HepG2 (cell line): ENCODE data around the gene PLOD3. TPM values are rescaled to one million over a fixed set of nuclear protein-coding genes. Genes with fewer than 3 reads are reported as not detected.

Experiments
- EHMT2 ChIP-seq: fragments of 200-600 bp; sonication (generic); IDR thresholded peaks from 2 replicates; pipeline ENCODE4 v1.7.0; 2017; ENCODE audit warnings: antibody characterized with exemption, low read depth, low read length, borderline replicate concordance
- FOSL2 ChIP-seq: sonication (generic); formaldehyde crosslinking; IDR thresholded peaks from 2 replicates; pipeline ENCODE4 v1.4.0; 2020; ENCODE audit warnings: missing genetic modification reagents
- NONO ChIP-seq, 2 experiments: fragments of 450-650 bp in 1 of 2; sonication (generic) in 1 of 2; formaldehyde crosslinking in 1 of 2; IDR thresholded peaks in 1 of 2; conservative IDR thresholded peaks in 1 of 2; 2 replicates each; pipeline versions ENCODE4 v1.6.1 to v1.8.0; 2017 to 2022; ENCODE audit warnings: mild to moderate bottlenecking in 1 of 2, missing genetic modification reagents in 1 of 2, moderate library complexity in 1 of 2
- POLR2G ChIP-seq: fragments of 200-400 bp; formaldehyde crosslinking; IDR thresholded peaks from 2 replicates; pipeline ENCODE4 v1.6.1; 2018; ENCODE audit warnings: mild to moderate bottlenecking, low read depth, low read length, moderate library complexity
- RAD21 ChIP-seq: fragments of 450-650 bp; formaldehyde crosslinking; IDR thresholded peaks from 2 replicates; pipeline ENCODE4 v1.5.0; 2020; ENCODE audit warnings: mild to moderate bottlenecking
- SALL1 ChIP-seq: sonication (generic); formaldehyde crosslinking; IDR thresholded peaks from 2 replicates; pipeline ENCODE4 v1.8.0; 2022; ENCODE audit warnings: mild to moderate bottlenecking, missing genetic modification reagents
- SIN3A ChIP-seq: IDR thresholded peaks from 2 replicates; pipeline ENCODE4 v1.6.1; 2011; ENCODE audit warnings: low read depth, mild to moderate bottlenecking, control low read depth, low read length, borderline replicate concordance
- SRSF1 ChIP-seq: fragments of 200-400 bp; formaldehyde crosslinking; optimal IDR thresholded peaks from 2 replicates; pipeline ENCODE3; 2017; ENCODE audit warnings: mild to moderate bottlenecking, low read depth, low read length, moderate library complexity
- TBX2 ChIP-seq: sonication (generic); formaldehyde crosslinking; IDR thresholded peaks from 2 replicates; pipeline ENCODE4 v1.5.0; 2020; ENCODE audit warnings: missing genetic modification reagents, mild to moderate bottlenecking, borderline replicate concordance
- ZBTB38 ChIP-seq: sonication (generic); formaldehyde crosslinking; IDR thresholded peaks from 2 replicates; pipeline ENCODE4 v1.5.1; 2020; ENCODE audit warnings: mild to moderate bottlenecking, missing genetic modification reagents
- ZC3H13 ChIP-seq: sonication (generic); formaldehyde crosslinking; IDR thresholded peaks from 2 replicates; pipeline ENCODE4 v1.8.1; 2023; ENCODE audit warnings: mild to moderate bottlenecking, missing genetic modification reagents, moderate library complexity
- ZFP90 ChIP-seq: sonication (generic); formaldehyde crosslinking; IDR thresholded peaks from 2 replicates; pipeline ENCODE4 v1.8.0; 2022; ENCODE audit warnings: missing genetic modification reagents, mild to moderate bottlenecking, inconsistent platforms, borderline replicate concordance
- ZNF44 ChIP-seq: sonication (generic); formaldehyde crosslinking; IDR thresholded peaks from 2 replicates; pipeline ENCODE4 v1.5.1; 2020; ENCODE audit warnings: mild to moderate bottlenecking, missing genetic modification reagents
- ZNF570 ChIP-seq: sonication (generic); formaldehyde crosslinking; IDR thresholded peaks from 2 replicates; pipeline ENCODE4 v1.4.0; 2020; ENCODE audit warnings: mild to moderate bottlenecking, missing genetic modification reagents, borderline replicate concordance
- polyA plus RNA-seq, 8 experiments: library from polyadenylated mRNA; depleted of rRNA in 3 of 8; stranded (reverse) in 7 of 8; unstranded in 1 of 8; fragments of >200 nt; fragmentation: Illumina TruSeq in 4 of 8; extraction: Trizol in 4 of 8; gene quantifications; 2 replicates each; pipeline versions ENCODE4 v1.2.1 to v1.2.3, GENCODE V29; 2011 to 2016; ENCODE audit warnings: low read depth in 4 of 8, missing spikeins in 1 of 8, mixed read lengths in 1 of 8; ENCODE audit not compliant: insufficient read depth in 1 of 8
- total RNA-seq, 5 experiments: library from RNA; depleted of rRNA; stranded (reverse); fragments of >200 nt; fragmentation: Illumina TruSeq; extraction: Trizol; gene quantifications; 2 replicates each; pipeline ENCODE4 v1.2.3, GENCODE V29; 2016; ENCODE audit warnings: low read depth in 1 of 5
- TF ChIP-seq, protein P1 (sequence below): sonication (generic); formaldehyde crosslinking; IDR thresholded peaks from 2 replicates; pipeline ENCODE4 v1.4.0; 2020; ENCODE audit warnings: missing genetic modification reagents, mild to moderate bottlenecking, borderline replicate concordance
- TF ChIP-seq, protein P2 (sequence below): sonication (generic); formaldehyde crosslinking; IDR thresholded peaks from 2 replicates; pipeline ENCODE4 v1.4.0; 2020; ENCODE audit warnings: missing genetic modification reagents
- TF ChIP-seq, protein P3 (sequence below), 2 experiments: sonication (generic) in 1 of 2; formaldehyde crosslinking in 1 of 2; IDR thresholded peaks; 2 replicates each; pipeline versions ENCODE4 v1.4.0 to v1.6.1; 2018 to 2020; ENCODE audit warnings: missing genetic modification reagents in 2 of 2, borderline replicate concordance in 1 of 2, low read depth in 1 of 2, mild to moderate bottlenecking in 1 of 2, missing biosample characterization in 1 of 2
- TF ChIP-seq, protein P4 (sequence below): sonication (generic); formaldehyde crosslinking; IDR thresholded peaks from 2 replicates; pipeline ENCODE4 v1.5.0; 2020; ENCODE audit warnings: missing genetic modification reagents
- TF ChIP-seq, protein P5 (sequence below): IDR thresholded peaks from 2 replicates; pipeline ENCODE4 v1.6.1; 2016; ENCODE audit warnings: missing compliant biosample characterization, missing genetic modification reagents, borderline replicate concordance

Gene PLOD3
- total and polyA plus RNA-seq, 2 of the 13 experiments (the other 11 are each of a cell fraction or from before 2014, with no cell fraction given): 65.8 to 67.4 TPM

DNA sequence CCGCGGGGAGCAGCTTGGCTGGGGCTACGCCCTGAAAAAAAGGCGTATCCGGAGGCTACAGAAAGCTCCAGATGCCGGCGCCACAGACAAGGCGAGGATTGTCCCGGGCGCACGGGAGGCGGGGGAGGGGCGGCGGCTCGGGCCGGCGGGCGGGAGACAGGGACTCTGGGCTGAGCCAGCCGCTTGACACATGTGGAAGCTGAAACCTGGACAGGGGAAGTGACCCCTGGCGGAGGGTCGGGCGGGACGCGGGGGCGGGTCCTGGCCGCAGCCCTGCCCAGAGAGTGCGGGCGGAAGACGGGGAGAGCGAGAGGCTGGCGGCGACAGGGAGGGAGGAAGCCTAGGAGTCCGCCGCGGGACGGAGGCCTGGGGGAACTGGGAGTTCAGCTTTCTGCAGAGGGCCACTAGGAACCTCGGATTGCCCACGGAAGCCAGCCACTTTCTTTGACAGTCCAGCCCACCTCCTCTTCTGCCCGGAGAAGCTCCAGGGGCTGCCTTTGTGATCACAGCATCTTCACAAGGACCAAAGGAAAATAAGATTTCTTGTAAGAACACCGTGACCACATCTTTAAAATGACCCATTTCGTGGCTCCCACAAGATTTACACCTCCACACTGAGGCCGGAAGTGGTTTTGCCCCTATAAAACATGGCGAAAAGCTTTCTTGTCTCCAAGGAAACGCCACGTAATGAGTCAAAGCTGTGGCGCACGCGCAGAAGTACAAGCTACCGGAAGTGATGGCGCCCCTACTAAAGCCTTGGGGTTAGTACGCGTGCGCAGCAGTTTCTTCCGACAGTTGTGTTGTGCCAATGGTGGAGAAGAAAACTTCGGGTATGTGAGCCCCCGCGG lies at the start of gene PLOD3, which contains the start of gene ZNHIT1 (continued):
- TF ChIP-seq, protein P1, sequence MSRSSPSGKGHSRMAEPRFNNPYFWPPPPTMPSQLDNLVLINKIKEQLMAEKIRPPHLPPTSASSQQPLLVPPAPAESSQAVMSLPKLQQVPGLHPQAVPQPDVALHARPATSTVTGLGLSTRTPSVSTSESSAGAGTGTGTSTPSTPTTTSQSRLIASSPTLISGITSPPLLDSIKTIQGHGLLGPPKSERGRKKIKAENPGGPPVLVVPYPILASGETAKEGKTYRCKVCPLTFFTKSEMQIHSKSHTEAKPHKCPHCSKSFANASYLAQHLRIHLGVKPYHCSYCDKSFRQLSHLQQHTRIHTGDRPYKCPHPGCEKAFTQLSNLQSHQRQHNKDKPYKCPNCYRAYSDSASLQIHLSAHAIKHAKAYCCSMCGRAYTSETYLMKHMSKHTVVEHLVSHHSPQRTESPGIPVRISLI (CRISPR knock-in tag): peak; percentile 65; the same call in 1 of the 2 replicates
- TF ChIP-seq EHMT2 (no peak), ZC3H13 (peak; percentile 37; the same call in 1 of the 2 replicates), FOSL2 (CRISPR knock-in tag) (peak; percentile 39; the same call in 1 of the 2 replicates), POLR2G (peak; percentile 73), SRSF1 (peak; percentile 37), SIN3A (peak; percentile 72; the same call in 1 of the 2 replicates), TBX2 (CRISPR knock-in tag) (0 out of 2 replicates have a peak, but pooled peaks have one; percentile 57), ZFP90 (CRISPR knock-in tag) (no peak; the same call in 1 of the 2 replicates), NONO (IDR thresholded peaks at IDR 0.05) (no peak), NONO (CRISPR knock-in tag; conservative IDR thresholded peaks at IDR 0.05) (peak; percentile 75), RAD21 (CRISPR knock-in tag) (0 out of 2 replicates have a peak, but pooled peaks have one; percentile 24), ZBTB38 (CRISPR knock-in tag) (peak; percentile 31; the same call in 1 of the 2 replicates), ZNF44 (no peak; the same call in 1 of the 2 replicates), SALL1 (CRISPR knock-in tag) (peak; percentile 45), ZNF570 (CRISPR knock-in tag) (no peak)
- TF ChIP-seq, protein P2, sequence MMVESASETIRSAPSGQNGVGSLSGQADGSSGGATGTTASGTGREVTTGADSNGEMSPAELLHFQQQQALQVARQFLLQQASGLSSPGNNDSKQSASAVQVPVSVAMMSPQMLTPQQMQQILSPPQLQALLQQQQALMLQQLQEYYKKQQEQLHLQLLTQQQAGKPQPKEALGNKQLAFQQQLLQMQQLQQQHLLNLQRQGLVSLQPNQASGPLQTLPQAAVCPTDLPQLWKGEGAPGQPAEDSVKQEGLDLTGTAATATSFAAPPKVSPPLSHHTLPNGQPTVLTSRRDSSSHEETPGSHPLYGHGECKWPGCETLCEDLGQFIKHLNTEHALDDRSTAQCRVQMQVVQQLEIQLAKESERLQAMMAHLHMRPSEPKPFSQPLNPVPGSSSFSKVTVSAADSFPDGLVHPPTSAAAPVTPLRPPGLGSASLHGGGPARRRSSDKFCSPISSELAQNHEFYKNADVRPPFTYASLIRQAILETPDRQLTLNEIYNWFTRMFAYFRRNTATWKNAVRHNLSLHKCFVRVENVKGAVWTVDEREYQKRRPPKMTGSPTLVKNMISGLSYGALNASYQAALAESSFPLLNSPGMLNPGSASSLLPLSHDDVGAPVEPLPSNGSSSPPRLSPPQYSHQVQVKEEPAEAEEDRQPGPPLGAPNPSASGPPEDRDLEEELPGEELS (CRISPR knock-in tag): peak; percentile 36; the same call in 1 of the 2 replicates
- TF ChIP-seq, protein P3, sequence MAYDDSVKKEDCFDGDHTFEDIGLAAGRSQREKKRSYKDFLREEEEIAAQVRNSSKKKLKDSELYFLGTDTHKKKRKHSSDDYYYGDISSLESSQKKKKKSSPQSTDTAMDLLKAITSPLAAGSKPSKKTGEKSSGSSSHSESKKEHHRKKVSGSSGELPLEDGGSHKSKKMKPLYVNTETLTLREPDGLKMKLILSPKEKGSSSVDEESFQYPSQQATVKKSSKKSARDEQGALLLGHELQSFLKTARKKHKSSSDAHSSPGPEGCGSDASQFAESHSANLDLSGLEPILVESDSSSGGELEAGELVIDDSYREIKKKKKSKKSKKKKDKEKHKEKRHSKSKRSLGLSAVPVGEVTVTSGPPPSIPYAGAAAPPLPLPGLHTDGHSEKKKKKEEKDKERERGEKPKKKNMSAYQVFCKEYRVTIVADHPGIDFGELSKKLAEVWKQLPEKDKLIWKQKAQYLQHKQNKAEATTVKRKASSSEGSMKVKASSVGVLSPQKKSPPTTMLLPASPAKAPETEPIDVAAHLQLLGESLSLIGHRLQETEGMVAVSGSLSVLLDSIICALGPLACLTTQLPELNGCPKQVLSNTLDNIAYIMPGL (CRISPR knock-in tag; IDR thresholded peaks at IDR 0.05; ENCODE audit: borderline replicate concordance in 1 of 2, low read depth in 1 of 2): peak; percentile 25 to 63; a peak in 1 of 4 replicates
- TF ChIP-seq, protein P4, sequence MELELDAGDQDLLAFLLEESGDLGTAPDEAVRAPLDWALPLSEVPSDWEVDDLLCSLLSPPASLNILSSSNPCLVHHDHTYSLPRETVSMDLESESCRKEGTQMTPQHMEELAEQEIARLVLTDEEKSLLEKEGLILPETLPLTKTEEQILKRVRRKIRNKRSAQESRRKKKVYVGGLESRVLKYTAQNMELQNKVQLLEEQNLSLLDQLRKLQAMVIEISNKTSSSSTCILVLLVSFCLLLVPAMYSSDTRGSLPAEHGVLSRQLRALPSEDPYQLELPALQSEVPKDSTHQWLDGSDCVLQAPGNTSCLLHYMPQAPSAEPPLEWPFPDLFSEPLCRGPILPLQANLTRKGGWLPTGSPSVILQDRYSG (CRISPR knock-in tag): peak; percentile 71; the same call in 1 of the 2 replicates
- TF ChIP-seq, protein P5, sequence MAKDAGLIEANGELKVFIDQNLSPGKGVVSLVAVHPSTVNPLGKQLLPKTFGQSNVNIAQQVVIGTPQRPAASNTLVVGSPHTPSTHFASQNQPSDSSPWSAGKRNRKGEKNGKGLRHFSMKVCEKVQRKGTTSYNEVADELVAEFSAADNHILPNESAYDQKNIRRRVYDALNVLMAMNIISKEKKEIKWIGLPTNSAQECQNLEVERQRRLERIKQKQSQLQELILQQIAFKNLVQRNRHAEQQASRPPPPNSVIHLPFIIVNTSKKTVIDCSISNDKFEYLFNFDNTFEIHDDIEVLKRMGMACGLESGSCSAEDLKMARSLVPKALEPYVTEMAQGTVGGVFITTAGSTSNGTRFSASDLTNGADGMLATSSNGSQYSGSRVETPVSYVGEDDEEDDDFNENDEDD (CRISPR knock-in tag): peak; percentile 75; the same call in 1 of the 2 replicates
